Measurements from ENCODE around the gene OR6K6.

OR6K6 gene

DNA sequence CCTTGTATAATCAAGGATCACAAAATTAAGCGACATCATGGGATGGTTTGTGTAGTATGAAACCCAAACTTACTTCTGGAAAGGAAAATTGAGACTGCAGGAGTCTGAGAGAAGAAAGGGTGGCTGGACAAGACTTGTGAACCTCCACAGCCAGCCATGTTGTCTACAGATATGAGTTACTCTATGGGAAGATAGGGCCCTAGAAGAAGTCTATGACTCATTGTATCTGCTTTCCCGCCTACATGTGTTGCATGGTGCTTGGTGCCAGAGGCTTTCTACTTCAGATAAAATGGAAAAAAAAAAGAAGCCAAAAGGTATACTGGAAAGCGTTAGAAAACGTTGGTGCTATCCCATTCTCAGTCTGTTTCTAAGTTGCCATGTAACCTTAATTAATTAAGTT lies 45.2 kb downstream of the OR6K6 start:
- Histone ChIP-seq H3K9me3 (ENCODE audit: control insufficient read depth in 2 of 2, low read length in 2 of 2) (no peaks in the 10 kb centered on the region), H3K4me1 (ENCODE audit: control insufficient read depth in 2 of 2, insufficient read depth in 2 of 2, low read length in 2 of 2) (no peaks in the 10 kb centered on the region), H3K27ac (ENCODE audit: low read depth in 2 of 2, low read length in 2 of 2) (no peak overlapping the region), H3K27me3 (ENCODE audit: control insufficient read depth in 2 of 2, insufficient read depth in 2 of 2, low read length in 2 of 2) (no peaks in the 10 kb centered on the region), H3K4me3 (ENCODE audit: low read length in 2 of 2) (no peak overlapping the region), H3K9ac (ENCODE audit: low read depth in 1 of 2, low read length in 2 of 2) (no peak overlapping the region), H3K36me3 (ENCODE audit: control insufficient read depth in 2 of 2, insufficient read depth in 2 of 2, low read length in 2 of 2) (no peaks in the 10 kb centered on the region)

DNA sequence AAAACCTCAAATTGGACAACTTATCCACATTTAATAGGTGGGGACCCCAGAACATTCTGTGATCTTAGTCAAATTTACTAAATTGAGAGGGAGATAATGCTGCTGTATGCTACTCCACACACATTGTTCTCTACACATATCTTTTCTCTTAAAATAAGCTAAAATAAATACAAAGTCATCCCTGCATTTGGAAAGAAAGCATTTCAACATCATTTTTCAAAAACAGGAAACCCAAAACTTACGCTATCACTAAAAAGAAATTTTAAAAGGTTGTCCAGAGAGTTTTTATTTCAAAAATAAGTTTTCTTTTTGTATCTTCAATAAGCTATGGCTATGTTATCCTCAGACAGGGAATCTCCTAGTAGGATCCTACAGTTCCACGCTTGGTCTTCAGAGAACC lies 46.0 kb downstream of the OR6K6 start:
- H3K36me3 ChIP-seq (ENCODE audit: control insufficient read depth in 2 of 2, insufficient read depth in 2 of 2, low read length in 2 of 2): no peaks in the 10 kb centered on the region
- no peaks in the 10 kb centered on the region for H3K9me3 ChIP-seq (ENCODE audit: control insufficient read depth in 2 of 2, low read length in 2 of 2)
- H3K27ac ChIP-seq (ENCODE audit: low read depth in 2 of 2, low read length in 2 of 2): no peak overlapping the region
- no peak overlapping the region for H3K9ac ChIP-seq (ENCODE audit: low read depth in 1 of 2, low read length in 2 of 2)
- H3K27me3 ChIP-seq (ENCODE audit: control insufficient read depth in 2 of 2, insufficient read depth in 2 of 2, low read length in 2 of 2): no peaks in the 10 kb centered on the region
- no peaks in the 10 kb centered on the region for H3K4me1 ChIP-seq (ENCODE audit: control insufficient read depth in 2 of 2, insufficient read depth in 2 of 2, low read length in 2 of 2)
- H3K4me3 ChIP-seq (ENCODE audit: low read length in 2 of 2): no peak overlapping the region

DNA sequence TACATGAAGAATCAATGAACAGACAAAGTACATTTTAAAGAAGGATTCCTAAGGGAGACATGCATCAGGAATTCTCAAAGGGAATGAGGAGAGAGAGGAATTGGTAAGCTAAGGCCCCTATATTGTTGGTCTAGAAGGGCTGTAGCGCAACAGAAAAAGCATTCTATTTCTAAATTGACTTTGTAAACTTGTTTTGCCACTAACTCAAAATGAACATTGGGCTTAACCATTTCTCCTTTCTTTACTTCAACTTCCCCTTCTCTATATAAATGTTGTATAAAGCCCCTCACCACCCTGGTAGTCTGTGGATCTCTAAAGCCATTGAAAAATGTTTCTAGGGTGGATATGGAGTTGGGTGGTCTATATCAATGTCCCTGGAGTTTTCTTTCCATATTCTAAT lies 46.9 kb downstream of the OR6K6 start:
- Histone ChIP-seq H3K36me3 (ENCODE audit: control insufficient read depth in 2 of 2, insufficient read depth in 2 of 2, low read length in 2 of 2) (no peaks in the 10 kb centered on the region), H3K9me3 (ENCODE audit: control insufficient read depth in 2 of 2, low read length in 2 of 2) (no peaks in the 10 kb centered on the region), H3K4me3 (ENCODE audit: low read length in 2 of 2) (no peak overlapping the region), H3K27me3 (ENCODE audit: control insufficient read depth in 2 of 2, insufficient read depth in 2 of 2, low read length in 2 of 2) (no peaks in the 10 kb centered on the region), H3K27ac (ENCODE audit: low read depth in 2 of 2, low read length in 2 of 2) (no peak overlapping the region), H3K9ac (ENCODE audit: low read depth in 1 of 2, low read length in 2 of 2) (no peak overlapping the region), H3K4me1 (ENCODE audit: control insufficient read depth in 2 of 2, insufficient read depth in 2 of 2, low read length in 2 of 2) (no peaks in the 10 kb centered on the region)

DNA sequence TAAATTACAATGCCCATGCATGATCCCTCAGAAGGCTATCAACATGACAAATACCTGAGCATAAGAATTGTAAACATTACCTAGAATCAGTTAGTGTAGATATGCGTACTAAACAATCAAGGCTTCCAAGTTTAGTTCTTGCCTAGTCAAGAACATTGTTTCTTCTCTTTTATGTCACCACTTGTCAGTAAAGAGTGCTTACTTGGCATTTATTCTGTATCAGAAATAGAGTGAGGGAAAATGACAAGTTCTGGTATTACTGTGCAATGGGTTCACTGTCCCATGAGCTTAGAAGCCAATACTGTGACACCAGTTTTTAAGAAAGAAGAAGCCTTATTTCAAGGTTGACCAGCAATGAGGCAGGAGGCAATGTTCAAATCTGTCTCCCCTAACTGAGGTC lies 49.2 kb downstream of the OR6K6 start:
- Histone ChIP-seq H3K4me3 (ENCODE audit: low read length in 2 of 2) (no peak overlapping the region), H3K9me3 (ENCODE audit: control insufficient read depth in 2 of 2, low read length in 2 of 2) (no peaks in the 10 kb centered on the region), H3K9ac (ENCODE audit: low read depth in 1 of 2, low read length in 2 of 2) (no peak overlapping the region), H3K27me3 (ENCODE audit: control insufficient read depth in 2 of 2, insufficient read depth in 2 of 2, low read length in 2 of 2) (no peaks in the 10 kb centered on the region), H3K4me1 (ENCODE audit: control insufficient read depth in 2 of 2, insufficient read depth in 2 of 2, low read length in 2 of 2) (no peaks in the 10 kb centered on the region), H3K36me3 (ENCODE audit: control insufficient read depth in 2 of 2, insufficient read depth in 2 of 2, low read length in 2 of 2) (no peaks in the 10 kb centered on the region), H3K27ac (ENCODE audit: low read depth in 2 of 2, low read length in 2 of 2) (no peak overlapping the region)

All from mucosa of rectum (tissue), 2 donors.